ENCODE measurements around the gene CDX2.

CDX2 gene

DNA sequence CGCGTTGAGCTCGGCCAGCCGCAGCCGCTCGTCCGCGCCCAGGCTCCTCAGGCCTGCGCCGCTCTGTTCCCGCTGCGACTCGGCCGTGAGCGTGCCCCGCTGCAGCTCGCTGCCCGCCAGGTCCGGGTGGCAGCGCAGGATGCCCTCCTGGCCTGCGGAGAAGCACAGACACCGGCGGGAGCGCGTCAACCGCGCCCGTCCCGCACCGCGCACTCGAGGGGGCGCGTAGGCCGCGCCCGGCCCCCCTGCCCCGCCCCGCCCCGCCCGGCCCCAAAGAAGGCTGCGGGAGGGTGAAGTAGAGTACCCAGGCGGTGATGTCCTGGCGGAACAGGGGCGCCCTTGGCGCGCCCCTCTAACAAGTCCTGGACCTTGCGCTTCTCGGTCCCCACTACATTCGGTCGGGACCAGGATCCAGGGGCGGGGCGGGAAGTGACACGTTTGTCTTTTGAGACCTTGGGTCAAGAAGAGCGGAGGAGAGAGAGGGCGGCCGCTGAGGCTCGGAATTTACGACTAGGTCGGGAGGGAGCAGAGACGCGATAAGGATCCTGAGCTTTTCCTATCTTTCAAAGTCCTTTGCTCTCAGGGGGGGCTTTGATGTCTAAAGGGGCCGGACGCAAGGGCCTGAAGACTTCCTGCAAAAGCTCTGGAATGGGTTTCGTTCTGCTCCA lies 9.3 kb upstream of the CDX2 start:
- DNase-seq, result no peak

DNA sequence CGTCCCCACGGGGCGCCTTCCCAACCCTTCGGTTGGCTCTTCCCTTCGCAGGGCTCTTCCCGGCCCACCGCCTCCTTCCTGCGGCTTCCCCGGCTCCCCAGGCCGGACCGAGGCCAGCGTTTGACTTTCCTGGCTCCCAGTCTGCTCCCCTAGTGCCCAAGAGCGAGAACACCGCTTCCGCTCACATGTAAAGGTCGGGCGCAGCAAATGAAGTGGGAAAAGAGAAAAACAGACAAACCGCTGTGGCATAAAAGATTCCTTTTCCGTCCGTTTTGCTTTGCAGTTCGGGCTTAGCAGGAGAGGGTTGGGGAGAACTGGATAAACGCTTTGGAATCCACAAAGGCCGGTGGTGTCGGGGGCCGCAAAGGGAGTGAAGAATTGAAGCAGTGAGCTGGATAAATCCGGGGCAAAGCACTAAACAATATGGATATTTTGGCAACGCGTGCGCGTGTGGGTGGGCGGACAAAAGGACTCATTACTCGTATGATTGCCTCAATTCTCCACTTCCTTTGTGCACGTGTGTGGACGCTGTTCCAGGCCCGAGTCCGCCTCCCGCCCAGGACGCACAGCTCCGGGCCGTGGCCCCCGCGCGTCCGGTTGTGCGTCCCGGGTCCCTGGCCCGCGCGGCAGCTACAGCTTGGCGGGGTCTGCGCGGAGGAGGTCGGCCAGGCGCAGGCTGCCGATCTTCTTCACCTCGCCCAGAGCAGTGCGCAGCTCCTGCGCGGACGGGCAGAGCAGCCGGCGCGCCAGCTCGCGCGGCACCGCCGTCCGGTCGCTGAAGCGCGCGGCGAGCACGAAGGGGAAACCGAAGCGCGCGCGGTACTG lies 8.6 kb upstream of the CDX2 start:
- DNase-seq, result no peak

DNA sequence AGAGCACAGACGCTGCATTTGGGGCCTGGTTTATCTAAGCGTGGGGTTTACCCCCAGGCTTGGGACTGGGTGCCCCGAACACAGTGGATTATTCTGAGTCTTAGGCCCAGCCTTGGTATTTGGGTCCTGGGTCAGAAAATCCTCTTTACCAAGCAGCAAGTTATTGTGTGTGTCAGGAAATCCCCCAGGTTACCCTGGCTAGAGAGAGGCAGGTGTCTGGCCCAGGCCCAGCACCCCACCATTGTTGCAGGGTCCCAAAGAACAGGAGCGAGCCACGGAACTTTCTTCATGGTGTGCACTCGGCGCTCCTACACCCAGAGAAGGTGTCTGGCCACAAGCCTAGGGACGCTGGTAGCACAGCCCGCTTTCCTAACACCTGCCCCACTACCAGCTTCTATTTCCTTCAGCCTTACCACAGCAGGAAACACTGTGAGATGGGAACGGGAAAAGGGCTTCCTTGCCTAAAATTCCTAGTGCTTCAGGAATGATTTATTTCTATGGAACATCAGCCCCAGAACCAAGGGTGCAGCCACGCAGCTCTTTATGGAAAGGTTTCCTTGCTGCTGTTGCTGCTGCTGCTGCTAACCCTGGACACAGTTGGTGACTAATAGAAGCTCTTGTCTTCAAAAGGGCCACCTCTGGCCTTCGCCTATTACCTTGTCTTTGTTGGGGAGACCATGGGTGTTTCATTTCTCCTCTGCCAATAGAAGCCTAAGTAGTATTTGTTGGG lies 7.4 kb upstream of the CDX2 start:
- DNase-seq, result no peak

DNA sequence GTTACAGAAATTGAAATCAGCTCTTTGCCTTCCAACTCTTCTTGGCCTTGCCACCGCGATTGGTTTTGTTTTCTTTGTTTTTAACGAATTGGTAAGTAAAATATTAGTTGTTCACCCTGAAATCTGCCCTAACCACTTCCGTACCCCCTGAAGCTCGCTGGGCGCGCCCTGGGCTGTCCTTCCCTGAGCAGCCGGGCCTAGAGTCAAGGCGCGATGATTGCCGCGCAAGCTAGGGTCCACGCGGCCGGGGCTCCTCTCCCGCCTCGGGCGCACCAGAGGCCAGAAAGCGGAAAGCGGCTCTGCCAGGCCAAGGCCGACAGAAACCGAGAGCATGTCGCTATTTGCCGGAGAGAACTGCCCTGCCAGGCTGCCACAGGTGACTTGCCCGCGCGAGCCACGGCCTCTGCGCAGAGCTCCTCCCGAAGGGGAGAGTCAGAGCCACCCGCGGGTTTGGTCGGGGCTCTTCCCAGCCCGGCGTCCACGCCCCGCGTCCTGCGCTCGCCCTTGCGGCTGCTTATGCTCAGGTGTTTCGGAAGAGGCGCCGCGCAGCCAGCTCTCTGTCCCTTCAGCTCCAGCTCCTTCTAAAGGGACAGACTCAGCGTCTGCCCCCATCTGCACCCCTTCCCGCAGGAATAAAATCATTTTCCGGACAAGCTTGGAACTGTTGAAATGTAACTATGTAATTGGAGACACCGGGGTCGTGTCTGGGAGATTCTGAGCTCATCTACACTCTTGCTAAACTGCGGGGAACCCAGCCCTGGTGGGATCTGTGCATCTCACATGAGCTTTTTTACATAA lies 6.6 kb upstream of the CDX2 start:
- no peak for DNase-seq

DNA sequence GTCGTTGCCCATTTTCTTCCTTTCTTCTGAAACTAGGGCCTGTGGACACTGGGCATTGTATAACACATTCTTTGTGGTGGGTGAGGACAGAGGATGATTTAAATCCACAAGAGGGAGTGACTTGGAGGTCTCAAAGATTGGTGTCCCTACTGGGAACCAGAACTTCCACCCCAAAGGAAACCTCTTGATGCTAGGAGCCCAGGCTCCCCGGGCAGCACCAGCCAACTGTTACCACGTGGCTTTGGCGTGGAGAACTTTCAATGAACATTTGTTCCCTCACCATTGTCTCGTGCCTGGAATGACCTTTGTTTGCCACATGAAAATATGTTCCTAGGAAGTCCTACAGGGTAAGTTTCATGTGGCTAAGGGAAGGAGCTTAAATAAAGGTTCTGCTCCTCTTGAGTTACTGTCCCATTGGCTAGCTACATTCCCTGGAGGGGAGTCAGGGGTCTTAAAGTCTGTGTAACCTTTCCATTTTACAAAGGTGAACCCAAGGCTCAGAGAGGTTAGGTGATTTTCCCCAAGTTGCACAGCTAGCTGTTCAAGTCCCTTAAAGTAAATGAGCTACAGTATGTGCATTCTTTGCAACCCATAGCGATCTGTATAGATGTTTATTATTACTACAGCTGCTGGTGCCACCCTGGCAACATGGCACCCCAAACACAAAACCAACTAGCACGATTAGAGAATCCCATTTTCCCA lies 5.0 kb upstream of the CDX2 start:
- no peak for DNase-seq

DNA sequence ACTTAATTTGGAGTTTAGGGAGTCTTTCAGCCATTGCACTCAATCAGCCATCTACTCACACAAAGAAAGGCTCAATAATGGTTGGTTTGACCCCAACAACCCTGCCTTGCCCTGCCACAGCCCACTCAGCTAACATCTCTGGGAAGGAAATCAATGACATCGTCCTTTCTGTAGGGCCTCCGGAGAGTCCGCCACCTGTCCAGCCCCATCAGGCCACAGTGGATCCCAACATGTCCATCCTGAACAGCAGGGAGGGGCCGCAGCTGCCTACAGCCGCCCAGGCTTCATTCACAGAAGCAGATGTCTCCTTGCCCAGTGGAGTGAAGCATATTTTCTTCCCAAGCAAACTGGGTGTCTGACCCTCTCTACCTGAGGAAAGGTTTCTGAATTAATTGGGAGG lies 4.2 kb upstream of the CDX2 start:
- no peak for DNase-seq

DNA sequence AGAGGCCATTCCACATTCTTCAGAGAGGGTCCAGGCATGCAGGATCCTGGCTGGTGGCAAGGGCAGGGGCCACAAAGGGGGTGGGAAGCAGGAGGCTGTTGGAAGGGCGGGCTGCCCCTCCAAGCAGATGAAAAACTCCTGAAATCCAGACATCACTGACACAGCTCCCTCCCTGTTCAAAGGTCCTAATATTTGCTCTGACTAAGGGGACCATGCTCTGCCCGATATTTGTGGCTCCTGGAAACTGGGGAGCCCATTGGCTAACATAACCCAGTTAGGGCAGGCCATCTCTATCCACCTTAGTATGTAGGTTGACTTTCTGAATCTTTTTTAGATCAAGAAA lies 3.3 kb upstream of the CDX2 start:
- DNase-seq, result no peak

DNA sequence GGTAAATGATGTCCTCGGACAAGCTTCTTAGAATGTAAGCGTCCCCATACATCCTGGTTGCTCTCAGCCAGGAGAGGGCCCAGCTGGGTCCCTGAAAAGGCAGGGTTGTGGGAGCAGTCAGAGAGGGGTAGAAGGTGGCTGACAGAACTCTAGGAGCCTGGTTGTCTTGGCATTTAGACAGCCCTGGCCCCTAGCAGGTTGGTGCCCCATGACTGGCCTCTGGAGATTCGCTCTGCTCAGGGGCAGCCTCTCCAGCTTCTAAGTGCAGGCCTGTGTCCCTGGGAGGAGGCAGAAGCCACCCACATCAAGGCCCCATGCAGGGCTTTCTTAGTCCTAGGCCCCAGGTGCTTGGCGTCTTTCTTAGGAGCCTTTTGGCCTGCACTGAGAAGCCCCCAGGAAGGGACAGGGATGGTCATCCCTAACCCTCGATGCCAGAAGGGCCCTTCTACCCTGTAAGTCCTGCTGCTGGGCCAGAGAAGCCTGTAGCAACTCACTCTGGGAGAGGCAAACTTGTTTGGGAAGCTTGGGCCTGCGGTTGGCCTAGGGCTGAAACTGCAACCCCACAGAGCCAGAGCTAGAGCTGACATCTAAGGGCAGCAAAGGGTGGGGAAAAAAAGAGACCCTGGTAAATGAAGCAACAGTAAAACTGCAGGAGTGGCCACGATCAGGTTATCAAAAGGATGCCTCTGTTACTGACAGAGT lies 2.8 kb upstream of the CDX2 start:
- DNase-seq, result no peak

DNA sequence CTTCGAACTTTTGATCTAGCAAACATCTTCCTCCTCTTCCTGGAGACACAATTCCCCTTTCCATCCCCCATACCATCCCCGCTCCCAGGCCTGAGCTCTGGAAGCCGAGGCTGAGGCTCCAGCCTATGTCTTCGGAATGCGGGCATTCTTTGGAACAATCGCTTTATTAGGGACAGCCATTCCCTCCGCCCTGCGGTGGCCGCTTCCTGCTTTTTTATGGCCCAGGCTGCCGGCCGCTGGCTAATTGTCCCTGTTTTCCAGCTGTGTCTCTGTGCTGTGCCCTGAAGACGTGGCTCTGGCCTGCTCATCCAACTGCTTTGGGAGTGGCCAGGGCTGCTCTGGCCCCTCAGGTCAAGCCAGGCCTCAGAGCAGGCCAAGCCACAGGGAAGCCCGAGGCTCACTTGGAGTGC lies 2.1 kb upstream of the CDX2 start:
- DNase-seq, result no peak

DNA sequence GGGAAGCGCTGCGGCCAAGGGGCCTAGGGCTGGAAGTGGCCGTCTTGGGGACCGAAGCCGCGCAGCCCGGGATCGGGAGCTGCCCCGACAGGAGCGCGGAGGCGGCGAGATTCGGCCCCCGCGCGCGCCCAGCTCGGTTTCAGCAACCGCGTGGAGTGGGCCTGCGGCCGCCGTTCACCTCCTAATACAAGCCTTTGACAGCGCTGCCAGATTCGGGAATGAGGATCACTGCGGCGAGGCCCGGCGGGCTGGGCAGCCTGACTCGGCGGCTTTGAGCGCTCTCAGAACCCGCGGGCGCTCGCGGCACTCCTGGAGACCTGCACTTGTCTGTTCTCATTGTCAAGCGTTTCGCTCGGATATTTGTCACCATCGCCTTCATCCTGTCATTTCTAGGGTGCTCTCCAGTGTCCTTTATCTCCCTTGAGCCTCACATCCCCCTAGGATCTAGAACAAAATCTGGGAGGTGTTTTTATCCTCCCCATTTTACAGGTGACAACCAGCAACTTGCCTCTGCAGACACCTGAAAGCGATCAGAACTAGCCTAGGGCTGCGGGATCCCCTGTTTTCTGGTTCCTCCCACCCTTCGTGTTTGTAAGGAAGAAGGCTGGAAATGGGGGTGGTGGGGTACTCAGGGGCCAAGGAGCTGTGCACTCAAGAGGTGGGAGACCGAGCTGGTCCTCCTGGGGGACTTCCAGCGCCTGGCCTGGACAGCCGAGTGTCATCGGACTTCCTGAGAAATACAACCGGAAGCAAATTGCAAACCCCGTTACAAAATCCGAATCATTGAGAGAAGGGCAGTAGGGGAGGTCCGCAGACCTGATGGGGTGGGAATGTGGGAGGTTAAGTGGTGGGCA lies 1.5 kb upstream of the CDX2 start:
- no peak for DNase-seq

DNA sequence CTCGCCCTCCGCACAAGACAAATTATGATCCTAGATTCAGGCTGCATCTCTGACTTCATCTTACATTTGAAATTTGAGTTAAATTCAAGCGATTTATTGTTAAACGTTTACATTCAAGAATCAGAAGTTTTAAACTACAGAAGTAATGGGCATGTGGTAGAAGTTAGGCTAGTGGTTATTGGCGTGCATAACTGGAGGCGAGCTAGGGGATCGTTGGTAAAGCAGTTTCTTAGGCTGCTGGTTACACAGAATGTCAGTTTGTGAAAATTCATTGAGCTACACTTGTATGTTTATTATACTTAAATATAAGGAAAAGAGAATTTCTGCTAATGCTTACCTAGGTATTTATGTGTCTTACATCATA lies 733 bp upstream of the CDX2 start:
- DNase-seq, result no peak

DNA sequence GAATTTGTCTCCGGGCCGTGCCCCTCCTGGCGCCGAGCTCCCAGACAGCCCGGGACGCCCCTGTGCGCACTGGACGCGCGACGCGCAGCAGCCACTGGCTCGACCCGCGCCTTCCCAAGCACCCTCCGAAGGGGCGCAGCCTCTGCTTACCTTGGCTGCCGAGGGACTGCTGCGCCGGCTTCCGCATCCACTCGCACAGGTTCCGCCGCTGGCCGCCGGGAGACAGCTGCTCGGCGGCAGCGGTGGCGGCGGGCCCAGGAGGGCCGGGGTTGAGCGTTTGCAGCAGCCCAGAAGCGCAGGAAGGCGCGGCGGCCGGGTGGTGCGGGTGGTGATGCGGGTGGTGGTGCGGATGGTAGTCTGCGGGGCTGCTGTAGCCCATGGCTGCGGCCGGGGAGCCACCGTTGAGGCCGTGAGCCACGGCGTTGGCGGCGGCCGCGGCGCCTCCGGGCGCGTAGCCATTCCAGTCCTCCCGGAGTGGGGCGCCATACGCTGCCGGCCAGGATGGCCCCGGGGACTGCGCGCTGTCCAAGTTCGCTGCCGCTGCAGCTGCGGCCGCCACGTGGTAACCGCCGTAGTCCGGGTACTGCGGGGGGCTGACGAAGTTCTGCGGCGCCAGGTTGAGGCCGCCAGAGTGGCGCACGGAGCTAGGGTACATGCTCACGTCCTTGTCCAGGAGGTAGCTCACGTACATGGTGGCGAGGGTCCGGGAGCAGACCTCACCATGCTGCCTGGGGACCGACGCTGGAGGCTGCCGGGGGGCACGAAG lies 616 bp downstream of the CDX2 start:
- DNase-seq, result no peak

DNA sequence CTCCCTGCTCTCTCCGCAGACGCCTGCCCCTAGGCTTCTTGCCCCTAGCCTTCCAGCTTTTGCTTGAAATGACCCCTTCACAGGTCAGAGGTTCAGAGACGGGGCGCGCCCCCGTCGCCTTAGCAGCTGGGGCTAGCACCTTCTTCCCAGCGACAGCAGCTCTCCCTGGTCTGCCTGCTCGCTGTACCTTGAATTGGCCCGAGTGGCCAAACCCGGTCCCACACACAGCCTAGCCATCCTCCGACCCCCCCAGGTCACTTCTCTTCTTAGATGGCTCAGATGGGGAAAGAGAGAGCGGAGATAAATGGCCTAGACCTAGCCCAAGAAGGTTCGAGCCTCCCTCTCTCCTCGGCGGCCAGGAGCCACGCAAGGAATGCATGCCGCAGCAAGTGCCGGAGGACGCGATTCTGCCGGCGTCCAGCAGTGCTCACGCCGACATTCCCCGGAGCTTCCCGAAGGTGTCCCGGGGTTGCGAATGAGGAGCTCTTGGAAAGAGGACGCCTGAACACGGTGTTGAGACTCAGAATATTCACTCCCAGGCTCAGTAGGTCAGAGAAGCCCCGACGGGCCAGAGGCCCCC lies 1.3 kb downstream of the CDX2 start:
- no peak for DNase-seq

DNA sequence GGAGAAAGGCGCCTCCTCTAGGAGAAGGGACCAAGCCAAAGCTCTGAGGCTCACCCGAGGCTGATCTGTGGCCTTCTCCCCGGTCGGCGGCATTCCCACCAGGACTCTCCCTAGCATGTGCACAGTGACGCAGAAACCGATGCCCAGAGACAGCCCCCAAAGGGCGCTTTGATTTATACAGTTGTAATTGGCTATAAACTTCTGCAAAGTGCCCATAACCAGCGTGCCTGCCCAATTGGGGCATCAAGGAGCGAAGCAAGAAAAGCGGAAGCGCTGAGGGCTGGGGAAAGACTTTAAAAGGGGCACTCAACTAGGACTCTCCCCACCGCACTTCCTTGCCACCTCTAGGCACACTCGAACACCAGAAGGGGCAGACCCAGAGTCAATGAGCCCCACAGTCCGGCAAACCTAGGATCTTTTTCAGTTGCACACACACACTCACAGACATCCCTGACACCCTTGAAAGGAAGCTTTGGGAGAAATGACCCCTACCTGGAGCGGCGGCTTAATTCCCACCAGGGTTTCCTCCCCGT lies 1.8 kb downstream of the CDX2 start:
- DNase-seq, result no peak

DNA sequence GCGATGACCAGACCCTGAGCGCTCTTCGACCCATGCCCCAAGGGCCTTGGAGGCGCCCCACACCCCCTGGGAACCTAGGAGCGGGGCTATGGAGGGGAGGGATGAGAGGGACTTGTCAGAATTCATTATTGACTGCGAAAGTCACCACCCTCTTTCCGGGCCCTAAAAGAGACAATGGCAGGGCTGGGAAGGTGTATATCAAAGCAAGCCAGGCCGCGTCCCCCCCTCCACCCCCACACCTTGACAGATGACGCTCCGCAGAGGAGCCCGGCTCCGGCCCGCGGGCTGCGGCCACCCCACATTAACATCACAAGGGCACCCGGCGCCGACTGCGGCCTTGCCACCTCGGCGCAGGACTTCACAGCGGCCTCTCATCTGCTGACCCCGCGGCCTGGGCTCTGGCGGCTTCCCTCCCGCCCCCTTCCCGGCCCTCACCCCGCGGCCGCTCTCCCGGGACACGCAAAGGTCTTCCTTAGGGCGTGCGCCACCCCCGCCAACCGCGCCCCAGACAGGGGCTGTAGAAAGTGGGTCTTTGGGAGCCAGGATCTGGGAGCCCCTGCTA lies 2.4 kb downstream of the CDX2 start:
- no peak for DNase-seq

DNA sequence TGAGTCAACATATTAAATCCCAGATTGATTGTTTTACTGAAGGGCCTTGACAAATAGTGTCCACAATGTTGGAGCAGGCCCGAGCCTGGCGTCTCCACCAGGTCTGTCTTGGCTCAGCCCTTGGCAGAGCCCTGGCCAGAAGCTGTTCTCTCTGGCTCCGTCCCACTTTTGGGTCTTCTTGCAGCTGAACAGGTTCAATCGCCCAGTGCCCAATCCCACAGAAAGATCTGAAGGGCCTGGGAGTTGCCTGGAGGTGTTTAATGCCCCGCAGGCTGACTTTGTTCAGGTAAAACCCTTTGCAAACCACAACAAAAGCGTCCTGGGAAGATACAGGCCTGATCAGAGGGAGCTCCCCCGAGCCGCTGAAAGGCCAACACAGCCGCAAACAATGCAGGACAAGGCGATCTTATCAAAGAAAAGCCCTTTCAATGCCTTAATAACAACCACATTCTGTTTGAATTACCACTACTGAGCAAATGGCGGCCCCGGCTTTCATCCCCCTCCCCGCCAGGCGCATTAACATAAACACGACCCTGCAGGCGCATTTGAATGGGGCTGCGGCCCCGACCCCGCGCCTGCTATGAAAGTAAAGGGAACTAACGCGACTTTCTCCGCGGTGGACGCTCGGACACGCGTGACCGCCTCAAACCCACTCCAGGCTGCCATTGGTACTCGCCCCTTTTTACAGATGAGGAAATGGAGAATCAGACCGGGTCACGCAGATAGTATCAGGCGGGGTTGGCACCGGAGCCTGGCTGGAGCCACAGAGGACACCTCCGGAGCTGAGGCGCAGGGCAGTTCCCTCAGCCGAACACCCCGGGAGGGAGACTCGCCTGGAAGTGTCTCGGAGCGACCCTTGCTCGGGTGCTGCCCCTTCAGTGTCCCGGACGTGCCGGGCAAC lies 3.1 kb downstream of the CDX2 start:
- DNase-seq, result no peak

DNA sequence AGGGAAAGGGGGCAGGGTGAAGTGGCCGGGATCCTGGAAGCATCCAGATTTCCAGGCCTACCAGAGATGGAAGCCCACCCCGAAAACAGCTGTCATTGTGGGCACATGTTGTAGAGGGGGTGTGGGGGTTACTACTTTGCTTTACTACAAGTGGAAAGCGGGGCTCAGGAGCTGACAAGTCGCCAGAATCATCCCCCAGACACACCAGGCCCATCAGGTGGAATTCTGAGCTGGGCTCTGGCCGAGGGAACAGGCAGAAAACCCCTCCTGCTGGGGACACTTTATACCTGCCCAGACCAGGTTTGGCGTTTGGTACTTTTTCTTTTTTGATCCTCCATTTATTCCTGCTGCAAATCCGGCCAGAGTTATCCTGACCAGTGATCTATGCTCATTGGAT lies 3.8 kb downstream of the CDX2 start:
- DNase-seq, result no peak

DNA sequence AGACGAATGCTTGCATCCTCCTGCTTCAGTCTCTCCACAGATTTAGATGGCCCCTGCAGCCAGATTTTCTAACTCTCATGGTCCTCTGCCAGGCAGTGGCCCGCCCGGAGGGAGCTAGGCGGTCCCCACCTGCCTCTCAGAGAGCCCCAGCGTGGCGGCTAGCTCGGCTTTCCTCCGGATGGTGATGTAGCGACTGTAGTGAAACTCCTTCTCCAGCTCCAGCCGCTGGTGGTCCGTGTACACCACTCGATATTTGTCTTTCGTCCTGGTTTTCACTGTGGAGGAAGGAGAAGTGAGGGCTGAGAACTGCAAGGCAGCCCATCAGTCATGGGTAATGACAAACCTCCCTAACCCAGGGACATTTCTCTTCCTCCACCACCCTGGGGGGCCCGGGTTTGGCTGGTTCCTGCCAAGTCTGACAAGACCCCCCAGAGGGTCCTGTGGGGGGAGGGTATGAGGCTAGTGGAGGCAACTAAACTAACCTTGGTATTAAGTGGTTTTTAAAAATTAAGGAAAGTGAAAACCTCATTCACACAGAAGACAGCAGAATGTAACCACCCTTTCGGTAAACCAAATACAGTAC lies 4.3 kb downstream of the CDX2 start:
- DNase-seq, result no peak

Measured in activated CD4-positive, alpha-beta T cell treated with anti-CD3 and anti-CD28 coated beads for 48 hours (primary cell).